ENCODE measurements around the gene MLIP.
"Not testable (repeated sequence)": the region's sequence is repeated elsewhere in the genome, so short reads cannot be mapped to it uniquely, and the experiment has no call there.

The MLIP gene

GRCh38 chr6:54111341-54112045 is at the start of gene MLIP:
Gene MLIP, plus strand, starts transcription at chr6:54111443. Its CDS starts 37 bp downstream, at chr6:54111480.
- in situ Hi-C loops (cut with MboI; ENCODE audit: low sequenced_read_pairs), result no loop called here

GRCh38 chr6:54063228-54063539 is 48.1 kb upstream of the MLIP start:
- in situ Hi-C loops (cut with MboI; ENCODE audit: low sequenced_read_pairs), result no loop called here

- in situ Hi-C loops (cut with MboI; ENCODE audit: low sequenced_read_pairs), result no loop called here
Measured at GRCh38 chr6:54068694-54069093, 42.5 kb upstream of the MLIP start.

- in situ Hi-C loops (cut with MboI; ENCODE audit: low sequenced_read_pairs), result no loop called here
Measured at GRCh38 chr6:54070025-54070424, 41.2 kb upstream of the MLIP start.

GRCh38 chr6:54071821-54072340 is 39.4 kb upstream of the MLIP start:
- in situ Hi-C loops (cut with MboI; ENCODE audit: low sequenced_read_pairs), result no loop called here

- in situ Hi-C loops (cut with MboI; ENCODE audit: low sequenced_read_pairs), result no loop called here
Measured at GRCh38 chr6:54072635-54073313, 38.5 kb upstream of the MLIP start.

GRCh38 chr6:54073487-54073886 is 37.8 kb upstream of the MLIP start:
- in situ Hi-C loops (cut with MboI; ENCODE audit: low sequenced_read_pairs), result no loop called here

- in situ Hi-C loops (cut with MboI; ENCODE audit: low sequenced_read_pairs), result no loop called here
Measured at GRCh38 chr6:54074109-54074508, 37.1 kb upstream of the MLIP start.

GRCh38 chr6:54074578-54075195 is 36.6 kb upstream of the MLIP start:
- in situ Hi-C loops (cut with MboI; ENCODE audit: low sequenced_read_pairs), result no loop called here

- in situ Hi-C loops (cut with MboI; ENCODE audit: low sequenced_read_pairs), result no loop called here
Measured at GRCh38 chr6:54076159-54076789, 35.0 kb upstream of the MLIP start.

- in situ Hi-C loops (cut with MboI; ENCODE audit: low sequenced_read_pairs), result not testable (repeated sequence)
Measured at GRCh38 chr6:54081499-54081898, 29.7 kb upstream of the MLIP start.

GRCh38 chr6:54083287-54083686 is 28.0 kb upstream of the MLIP start:
- in situ Hi-C loops (cut with MboI; ENCODE audit: low sequenced_read_pairs), result no loop called here

GRCh38 chr6:54084231-54084630 is 27.0 kb upstream of the MLIP start:
- in situ Hi-C loops (cut with MboI; ENCODE audit: low sequenced_read_pairs), result no loop called here

GRCh38 chr6:54085047-54085446 is 26.2 kb upstream of the MLIP start:
- in situ Hi-C loops (cut with MboI; ENCODE audit: low sequenced_read_pairs), result no loop called here

GRCh38 chr6:54085541-54085940 is 25.7 kb upstream of the MLIP start:
- in situ Hi-C loops (cut with MboI; ENCODE audit: low sequenced_read_pairs), result no loop called here

GRCh38 chr6:54086439-54086838 is 24.8 kb upstream of the MLIP start:
- in situ Hi-C loops (cut with MboI; ENCODE audit: low sequenced_read_pairs), result no loop called here

- in situ Hi-C loops (cut with MboI; ENCODE audit: low sequenced_read_pairs), result no loop called here
Measured at GRCh38 chr6:54087721-54088120, 23.5 kb upstream of the MLIP start.

GRCh38 chr6:54093326-54093948 is 17.8 kb upstream of the MLIP start:
- in situ Hi-C loops (cut with MboI; ENCODE audit: low sequenced_read_pairs), result no loop called here

- in situ Hi-C loops (cut with MboI; ENCODE audit: low sequenced_read_pairs), result no loop called here
Measured at GRCh38 chr6:54094293-54094692, 16.9 kb upstream of the MLIP start.

GRCh38 chr6:54094786-54095185 is 16.5 kb upstream of the MLIP start:
- in situ Hi-C loops (cut with MboI; ENCODE audit: low sequenced_read_pairs), result no loop called here

GRCh38 chr6:54095723-54096122 is 15.5 kb upstream of the MLIP start:
- in situ Hi-C loops (cut with MboI; ENCODE audit: low sequenced_read_pairs), result no loop called here

Data from HL-60/S4 treated with phorbol 12-myristate 13-acetate at 8.2 ng/mL for 4 days and 3 days (cell line).